NCI-H2196 (cell line): ENCODE results near the gene PLCL1.
"Not testable (repeated sequence)": the region's sequence is repeated elsewhere in the genome, so short reads cannot be mapped to it uniquely, and the experiment has no call there.

Experiments
- DNase-seq: peaks from one replicate; lab custom pipeline; 2025; ENCODE audit not compliant: unreplicated experiment; lab: John Stamatoyannopoulos, UW

PLCL1 gene

GRCh38 chr2:197993830-197994229 lies 189.4 kb downstream of the PLCL1 start:
- DNase-seq = no peak

- DNase-seq = no peak
Observed at GRCh38 chr2:197994751-197995150, 190.4 kb downstream of the PLCL1 start.

- DNase-seq = no peak
Observed at GRCh38 chr2:197996583-197996982, 192.2 kb downstream of the PLCL1 start.

- no peak for DNase-seq
Observed at GRCh38 chr2:197997083-197997541, 192.7 kb downstream of the PLCL1 start.

- DNase-seq = no peak
Observed at GRCh38 chr2:197998702-197999101, 194.3 kb downstream of the PLCL1 start.

- DNase-seq = no peak
Observed at GRCh38 chr2:198000417-198000816, 196.0 kb downstream of the PLCL1 start.

GRCh38 chr2:198004173-198004572 lies 199.8 kb downstream of the PLCL1 start:
- DNase-seq = no peak

- DNase-seq = no peak
Observed at GRCh38 chr2:198004921-198005829, 200.8 kb downstream of the PLCL1 start.

- DNase-seq = no peak
Observed at GRCh38 chr2:198006733-198007132, 202.3 kb downstream of the PLCL1 start.

GRCh38 chr2:198008230-198008629 lies 203.8 kb downstream of the PLCL1 start:
- DNase-seq = no peak

- DNase-seq = no peak
Observed at GRCh38 chr2:198012025-198012424, 207.6 kb downstream of the PLCL1 start.

- DNase-seq = no peak
Observed at GRCh38 chr2:198016243-198016642, 211.8 kb downstream of the PLCL1 start.

- DNase-seq = no peak
Observed at GRCh38 chr2:198017068-198017467, 212.7 kb downstream of the PLCL1 start.

GRCh38 chr2:198028955-198029354 lies 224.6 kb downstream of the PLCL1 start:
- no peak for DNase-seq

GRCh38 chr2:198029576-198029975 lies 225.2 kb downstream of the PLCL1 start:
- DNase-seq = not testable (repeated sequence)

GRCh38 chr2:198033626-198034025 lies 229.2 kb downstream of the PLCL1 start:
- DNase-seq = no peak

GRCh38 chr2:198036029-198036879 lies 231.9 kb downstream of the PLCL1 start:
- no peak for DNase-seq

- DNase-seq = no peak
Observed at GRCh38 chr2:198040835-198041234, 236.4 kb downstream of the PLCL1 start.

GRCh38 chr2:198042189-198042588 lies 237.8 kb downstream of the PLCL1 start:
- no peak for DNase-seq

GRCh38 chr2:198044777-198045176 lies 240.4 kb downstream of the PLCL1 start:
- DNase-seq = no peak

GRCh38 chr2:198045227-198045626 lies 240.8 kb downstream of the PLCL1 start:
- no peak for DNase-seq

- DNase-seq = no peak
Observed at GRCh38 chr2:198052741-198053140, 248.3 kb downstream of the PLCL1 start.
